ENCODE measurements around the gene TMEM63A. TPM values are rescaled to one million over a fixed set of nuclear protein-coding genes. Genes with fewer than 3 reads are reported as not detected.

The TMEM63A gene
- total and polyA plus RNA-seq, 2 donors (not counting 3 experiments of a cell fraction or from before 2014, with no cell fraction given): 28.7 to 41.4 TPM

DNA sequence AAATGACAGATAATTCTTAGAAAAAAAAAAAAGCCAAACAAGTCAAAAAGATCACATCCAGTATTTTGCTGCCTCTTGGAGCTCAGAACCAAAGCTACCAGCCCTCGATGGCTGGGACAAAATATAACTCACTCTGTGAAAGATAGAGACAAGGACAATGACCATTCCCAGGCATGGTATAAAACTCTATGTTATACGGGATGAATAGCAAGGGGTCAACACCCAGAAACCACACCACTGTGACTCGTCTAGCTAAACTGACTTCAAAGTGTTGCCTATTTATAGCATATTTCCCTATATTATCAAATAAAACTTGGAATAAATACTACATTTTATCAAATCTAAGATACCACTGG lies 10.1 kb downstream of the TMEM63A start:
- ChIA-PET POLR2A (no interaction called here), CTCF (interaction anchor here (1.0 to 2.0 kb wide), 4 partner anchors 17 to 311 kb away, joined by 3 to 5 read pairs (median 4); partner anchors contain the start of genes LEFTY1 and SRP9)
- H3K9me1 ChIP-seq (replicated peaks; ENCODE audit: control insufficient read depth, extremely low read depth, insufficient read depth, low read length): no peaks in the 10 kb centered on the region
- TF ChIP-seq JUN (IDR thresholded peaks at IDR 0.05; ENCODE audit: borderline replicate concordance, insufficient read depth, insufficient read length, low read depth) (no peak), MYC (IDR thresholded peaks at IDR 0.05; ENCODE audit: low read depth, low read length) (no peak), FOS (IDR thresholded peaks at IDR 0.05; ENCODE audit: borderline replicate concordance, insufficient read depth, low read length) (no peak), POLR2AphosphoS5 (IDR thresholded peaks at IDR 0.05; ENCODE audit: insufficient read depth, low read depth, low read length) (no peak), EZH2 (IDR thresholded peaks at IDR 0.05; ENCODE audit: borderline replicate concordance, low read depth, low read length, severe bottlenecking) (no peak), GATA2 (IDR thresholded peaks at IDR 0.05; ENCODE audit: insufficient read depth, insufficient read length, low read depth, low read length) (no peak), POLR2A (IDR thresholded peaks at IDR 0.05; ENCODE audit: low read depth, low read length) (no peak)
- TF ChIP-seq, protein P1, sequence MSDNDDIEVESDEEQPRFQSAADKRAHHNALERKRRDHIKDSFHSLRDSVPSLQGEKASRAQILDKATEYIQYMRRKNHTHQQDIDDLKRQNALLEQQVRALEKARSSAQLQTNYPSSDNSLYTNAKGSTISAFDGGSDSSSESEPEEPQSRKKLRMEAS (IDR thresholded peaks at IDR 0.05; ENCODE audit: insufficient read depth, insufficient read length): no peak
- TF ChIP-seq, protein P2, sequence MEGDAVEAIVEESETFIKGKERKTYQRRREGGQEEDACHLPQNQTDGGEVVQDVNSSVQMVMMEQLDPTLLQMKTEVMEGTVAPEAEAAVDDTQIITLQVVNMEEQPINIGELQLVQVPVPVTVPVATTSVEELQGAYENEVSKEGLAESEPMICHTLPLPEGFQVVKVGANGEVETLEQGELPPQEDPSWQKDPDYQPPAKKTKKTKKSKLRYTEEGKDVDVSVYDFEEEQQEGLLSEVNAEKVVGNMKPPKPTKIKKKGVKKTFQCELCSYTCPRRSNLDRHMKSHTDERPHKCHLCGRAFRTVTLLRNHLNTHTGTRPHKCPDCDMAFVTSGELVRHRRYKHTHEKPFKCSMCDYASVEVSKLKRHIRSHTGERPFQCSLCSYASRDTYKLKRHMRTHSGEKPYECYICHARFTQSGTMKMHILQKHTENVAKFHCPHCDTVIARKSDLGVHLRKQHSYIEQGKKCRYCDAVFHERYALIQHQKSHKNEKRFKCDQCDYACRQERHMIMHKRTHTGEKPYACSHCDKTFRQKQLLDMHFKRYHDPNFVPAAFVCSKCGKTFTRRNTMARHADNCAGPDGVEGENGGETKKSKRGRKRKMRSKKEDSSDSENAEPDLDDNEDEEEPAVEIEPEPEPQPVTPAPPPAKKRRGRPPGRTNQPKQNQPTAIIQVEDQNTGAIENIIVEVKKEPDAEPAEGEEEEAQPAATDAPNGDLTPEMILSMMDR (IDR thresholded peaks at IDR 0.05; ENCODE audit: extremely low read depth in 1 of 2, insufficient read depth in 1 of 2, low read depth in 1 of 2, low read length in 2 of 2): no peak
- H4K20me1 ChIP-seq (replicated peaks; ENCODE audit: control insufficient read depth, extremely low read depth, insufficient read depth, low read length): no peaks in the 10 kb centered on the region
- no peaks in the 10 kb centered on the region for H3K27me3 ChIP-seq (ENCODE audit: control insufficient read depth in 2 of 2, insufficient read depth in 2 of 2, low read length in 2 of 2)
- H3K4me1 ChIP-seq (ENCODE audit: control insufficient read depth, extremely low read depth, insufficient read depth, low read length): no peaks in the 10 kb centered on the region
- no peak overlapping the region for H3K4me2 ChIP-seq (ENCODE audit: insufficient read depth, low read length)
- FAIRE-seq (no peak), DNase-seq (ENCODE audit: low read depth, low spot score) (no peak)
- no peak overlapping the region for H3K4me3 ChIP-seq (replicated peaks in 1 of 3; ENCODE audit: insufficient read depth in 1 of 3, low read depth in 1 of 3, low read length in 3 of 3)
- intact Hi-C loops (cut with micrococcal nuclease): no loop called here
- no peak overlapping the region for H3K9ac ChIP-seq (replicated peaks; ENCODE audit: extremely low read depth, insufficient read depth, low read length)
- no TSS peak for BruUV-seq (replicated peaks)
- H3K27ac ChIP-seq (ENCODE audit: insufficient read depth, low read depth, low read length): no peak overlapping the region
- dilution Hi-C loops (cut with MboI; ENCODE audit: extremely low pct_ligation_motif_present, low sequenced_read_pairs): no loop called here
- no peaks in the 10 kb centered on the region for H3K79me2 ChIP-seq (ENCODE audit: control insufficient read depth, insufficient read depth, low read length)
- H3K36me3 ChIP-seq (ENCODE audit: control insufficient read depth in 2 of 2, extremely low read depth in 1 of 2, insufficient read depth in 2 of 2, low read length in 2 of 2): peaks cover 1 to 5% of the 10 kb centered on the region in 2 experiments
- H3K9me3 ChIP-seq (replicated peaks; ENCODE audit: control insufficient read depth, insufficient read depth, low read length): no peaks in the 10 kb centered on the region
- H2AFZ ChIP-seq (ENCODE audit: low read depth, low read length): no peak overlapping the region

Measured in endothelial cell of umbilical vein (primary cell).